Erythroblast (primary cell): ENCODE results near the gene NFIA.

Experiments used
- GATA1 ChIP-seq: IDR thresholded peaks from 2 replicates; pipeline ENCODE4 v1.6.1; 2011; ENCODE audit warnings: low read depth, mild to moderate bottlenecking, control low read depth, low read length, moderate library complexity
- POLR2A ChIP-seq: IDR thresholded peaks from 2 replicates; pipeline ENCODE4 v1.6.1; 2011; ENCODE audit warnings: mild to moderate bottlenecking, low read length

DNA sequence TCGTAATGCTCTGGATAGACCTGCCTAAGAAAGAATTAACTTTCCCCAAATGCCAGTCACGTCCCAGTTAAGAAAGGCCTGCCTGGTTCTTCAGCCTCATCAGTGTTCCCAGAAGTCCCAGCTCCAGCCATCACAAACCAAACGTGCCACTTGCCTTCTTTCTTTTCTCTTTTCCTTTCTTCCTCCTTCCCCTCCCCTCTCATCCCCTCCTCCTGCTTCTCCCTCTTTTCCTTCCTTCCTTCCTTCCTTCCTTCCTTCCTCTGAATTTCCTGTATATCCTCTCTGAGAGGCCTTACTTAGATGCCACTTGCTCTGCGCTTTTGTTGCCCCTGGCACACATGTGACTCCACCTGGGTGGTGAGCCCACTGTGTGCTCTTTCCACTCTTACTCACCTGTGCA is 228.2 kb downstream of the NFIA start:
- TF ChIP-seq POLR2A = no peak
- TF ChIP-seq GATA1 = no peak
